GM12891 (cell line): Measurements from ENCODE around the gene WNT7B.

Experiments
- DNase-seq: peaks from one replicate; pipeline ENCODE4 v3.0.0; 2011; ENCODE audit warnings: low spot score; ENCODE audit not compliant: insufficient read length
- FAIRE-seq: peaks from 2 replicates; lab custom pipeline; 2011; peaks lifted over from hg19 to GRCh38; lab: Jason Lieb, UNC
- PAX5 ChIP-seq: IDR thresholded peaks from 2 replicates; pipeline ENCODE4 v1.6.1; 2011; ENCODE audit warnings: low read length, moderate library complexity, mild to moderate bottlenecking; ENCODE audit not compliant: insufficient read depth, severe bottlenecking
- POLR2A ChIP-seq: IDR thresholded peaks from 2 replicates; pipeline ENCODE4 v1.6.1; 2011; ENCODE audit warnings: low read depth, low read length, control low read depth
- POLR2AphosphoS5 ChIP-seq: IDR thresholded peaks from 2 replicates; pipeline ENCODE4 v1.6.1; 2011; ENCODE audit warnings: low read depth, low read length, control low read depth
- POU2F2 ChIP-seq: IDR thresholded peaks from 2 replicates; pipeline ENCODE4 v1.6.1; 2011; ENCODE audit warnings: low read depth, mild to moderate bottlenecking, control low read depth, low read length, moderate library complexity
- SPI1 ChIP-seq: IDR thresholded peaks from 2 replicates; pipeline ENCODE4 v1.6.1; 2011; ENCODE audit warnings: low read depth, low read length, control low read depth
- TAF1 ChIP-seq: IDR thresholded peaks from 2 replicates; pipeline ENCODE4 v1.6.1; 2011; ENCODE audit warnings: low read depth, low read length, control low read depth

WNT7B gene

GRCh38 chr22:45912910-45913309 lies 64.1 kb downstream of the WNT7B start:
- TF ChIP-seq POLR2AphosphoS5, result no peak
- no peak for TF ChIP-seq TAF1
- no peak for TF ChIP-seq POLR2A
- TF ChIP-seq POU2F2, result no peak
- no peak for TF ChIP-seq PAX5
- no peak for TF ChIP-seq SPI1
- FAIRE-seq (no peak), DNase-seq (no peak)

DNA sequence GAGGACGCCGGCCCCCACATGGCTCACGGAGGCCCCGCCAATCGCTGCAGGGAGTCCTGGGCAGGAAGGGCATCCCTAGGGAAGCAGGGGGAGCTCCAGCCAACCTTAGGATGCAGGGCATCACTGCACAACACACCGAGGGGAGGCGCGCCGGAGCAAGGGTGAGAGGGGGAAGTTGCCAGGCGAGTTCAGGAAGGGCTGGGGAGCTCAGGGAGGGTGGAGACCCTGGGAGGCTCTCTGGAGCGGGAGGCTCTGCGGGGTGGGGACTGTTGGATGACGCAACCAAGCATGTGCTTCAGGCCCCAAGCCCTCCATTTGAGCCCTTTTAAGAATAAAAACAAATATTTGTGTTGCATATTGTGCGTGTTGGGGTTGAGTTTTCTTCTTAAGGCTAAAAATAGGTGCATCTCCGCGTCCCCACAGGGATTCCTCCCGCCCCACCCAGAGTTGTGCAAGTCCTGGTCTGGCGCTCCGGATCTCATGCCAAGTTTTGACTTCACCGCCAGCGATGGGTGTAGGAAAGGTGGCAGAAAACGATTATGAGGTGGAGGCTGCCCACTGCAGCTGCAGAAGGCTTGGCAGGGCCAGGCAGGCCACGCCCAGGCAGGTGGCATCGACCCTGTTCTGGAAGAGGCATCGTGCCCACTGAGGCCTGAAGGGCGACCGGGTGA lies 65.2 kb downstream of the WNT7B start:
- DNase-seq, result no peak
- FAIRE-seq, result no peak
- TF ChIP-seq POLR2AphosphoS5 (no peak), PAX5 (no peak), POU2F2 (no peak), TAF1 (no peak)

GRCh38 chr22:45910928-45911467 lies 66.0 kb downstream of the WNT7B start:
- no peak for TF ChIP-seq POU2F2
- TF ChIP-seq POLR2A, result no peak
- no peak for TF ChIP-seq POLR2AphosphoS5
- no peak for TF ChIP-seq PAX5
- no peak for TF ChIP-seq TAF1
- TF ChIP-seq SPI1, result no peak
- FAIRE-seq, result no peak
- DNase-seq, result no peak

- FAIRE-seq (no peak), DNase-seq (no peak)
- no peak for TF ChIP-seq POLR2A
- no peak for TF ChIP-seq TAF1
- TF ChIP-seq SPI1, result no peak
- no peak for TF ChIP-seq POLR2AphosphoS5
- TF ChIP-seq PAX5, result no peak
- no peak for TF ChIP-seq POU2F2
Measured at GRCh38 chr22:45908961-45909360, 68.0 kb downstream of the WNT7B start.

- FAIRE-seq, result no peak
- TF ChIP-seq POLR2AphosphoS5 (no peak), PAX5 (no peak), POU2F2 (no peak), SPI1 (no peak), POLR2A (no peak), TAF1 (no peak)
Measured at GRCh38 chr22:45907996-45908395, 69.0 kb downstream of the WNT7B start.

DNA sequence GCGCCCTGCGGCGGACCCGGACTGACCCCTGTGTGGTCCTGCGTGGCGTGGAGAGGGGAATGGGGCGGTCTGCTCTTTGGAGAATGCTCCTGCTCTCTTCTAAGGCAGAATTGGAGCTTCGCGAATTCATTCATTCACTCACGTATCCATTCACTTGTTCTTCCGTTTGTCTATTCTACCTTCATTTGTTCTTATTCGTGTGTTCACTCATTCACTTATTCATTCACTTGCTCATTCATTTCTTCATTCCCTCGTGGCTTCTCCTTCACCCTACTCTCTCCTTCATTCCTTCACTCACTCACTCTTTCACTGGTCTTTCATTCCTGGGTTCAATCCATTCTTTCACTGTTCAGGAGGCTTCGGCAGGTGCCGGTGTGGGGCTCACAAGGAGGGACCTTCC lies 69.6 kb downstream of the WNT7B start:
- TF ChIP-seq POU2F2, result no peak
- FAIRE-seq, result no peak
- no peak for DNase-seq

More at GRCh38 chr22:45907996-45908395, 69.0 kb downstream of the WNT7B start:
- no peak for DNase-seq

DNA sequence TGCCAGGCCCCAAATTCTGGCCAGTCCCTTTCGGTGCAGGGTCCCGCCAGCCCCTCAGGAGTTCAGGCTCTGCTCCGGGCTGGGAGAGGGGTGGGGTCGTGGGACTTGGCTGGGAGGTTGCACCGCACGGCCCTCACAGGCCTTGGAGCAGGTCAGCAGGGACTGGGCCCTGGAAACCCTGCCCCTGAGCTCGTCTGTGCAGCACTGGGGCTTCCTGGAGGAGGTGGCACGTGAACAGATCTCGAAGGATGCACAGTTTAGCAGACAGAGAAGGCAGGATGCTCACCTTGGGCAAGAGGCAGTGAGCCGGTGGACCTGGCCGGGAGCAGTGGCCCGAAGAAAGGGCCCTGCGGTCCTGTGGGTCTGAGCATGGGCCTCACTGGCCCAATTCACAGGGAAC lies 70.0 kb downstream of the WNT7B start:
- TF ChIP-seq POLR2A, result no peak
- DNase-seq (no peak), FAIRE-seq (no peak)

DNA sequence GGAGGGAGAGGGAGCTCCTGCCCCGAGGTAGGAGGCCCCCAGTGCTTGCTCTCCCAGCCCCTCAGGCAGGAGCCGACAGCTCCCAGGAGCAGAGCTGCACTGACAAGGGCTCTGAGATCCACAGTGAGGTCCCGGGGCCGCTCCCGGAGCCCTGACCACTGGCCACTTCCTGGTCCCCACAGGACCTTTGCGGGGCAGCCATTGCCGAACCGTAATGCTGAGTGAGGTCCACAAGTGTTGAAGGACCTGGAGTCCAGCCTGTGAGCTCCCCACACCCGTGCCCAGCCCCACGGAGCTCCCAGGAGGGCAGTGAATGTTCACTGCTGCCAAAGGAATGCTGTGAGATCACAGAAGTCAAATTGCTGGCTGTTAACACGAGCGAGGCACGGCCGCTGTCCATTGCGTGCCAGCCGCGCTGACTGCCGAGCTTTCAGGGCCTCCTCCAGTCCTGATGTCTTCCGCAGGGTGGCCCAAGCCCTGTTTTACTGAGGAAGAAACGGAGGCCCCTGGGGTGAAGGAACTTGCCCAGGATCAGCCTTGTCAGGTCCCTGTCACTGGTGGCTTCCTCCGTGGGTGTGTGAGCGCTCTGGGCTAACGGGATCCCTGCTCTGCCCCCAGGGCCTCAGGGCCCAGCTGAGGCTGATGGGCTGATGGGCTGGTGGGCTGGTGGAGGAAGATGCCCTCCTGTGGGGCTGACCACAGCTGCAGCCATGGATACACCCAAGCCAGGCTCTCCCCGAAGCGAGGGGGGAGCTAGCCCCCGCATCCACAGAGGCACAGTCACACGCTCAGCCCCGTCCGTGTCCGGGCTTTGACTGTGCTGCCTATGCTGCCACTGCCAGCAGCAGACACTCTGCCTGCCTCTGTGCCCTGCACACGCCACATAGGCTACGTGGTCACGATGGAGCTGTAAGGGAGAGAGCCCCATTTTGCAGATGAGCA lies 70.8 kb downstream of the WNT7B start:
- FAIRE-seq (no peak), DNase-seq (no peak)
- TF ChIP-seq SPI1 (no peak), PAX5 (no peak), POU2F2 (no peak), POLR2AphosphoS5 (no peak), TAF1 (no peak), POLR2A (no peak)

DNA sequence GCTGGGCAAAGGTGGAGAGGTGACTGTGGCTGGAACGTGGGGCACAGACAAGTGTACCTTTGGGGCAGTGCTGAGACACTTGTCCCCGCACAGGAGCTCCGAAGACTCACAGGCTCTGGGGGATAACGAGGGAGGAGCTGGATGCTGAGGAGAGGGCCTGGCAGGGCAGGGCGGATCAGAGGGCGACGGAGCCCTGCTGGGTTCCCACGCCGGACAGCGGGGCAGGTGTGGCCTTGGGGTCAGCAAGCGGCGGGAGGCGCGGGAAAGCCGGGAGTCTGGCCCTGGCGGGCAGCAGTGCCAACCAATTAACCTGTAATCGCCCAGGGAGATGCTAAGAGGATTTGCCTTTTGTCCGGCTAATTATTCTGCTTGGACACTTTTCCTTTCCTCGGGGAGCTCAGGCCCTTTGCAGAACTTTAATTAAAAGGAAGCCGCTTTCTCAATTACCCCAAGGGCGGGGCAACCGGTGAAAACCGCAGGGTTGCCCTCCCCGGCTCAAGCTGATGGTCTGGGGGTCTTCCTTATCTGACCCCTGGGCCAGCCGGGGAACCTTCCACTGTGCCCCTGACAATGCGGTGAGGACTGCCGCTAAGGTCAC lies 71.5 kb downstream of the WNT7B start:
- no peak for FAIRE-seq
- no peak for TF ChIP-seq POU2F2
- no peak for TF ChIP-seq POLR2A
- no peak for TF ChIP-seq TAF1
- DNase-seq, result no peak
